Erythroblast (primary cell): Measurements from ENCODE around the gene LYSMD4.

Source experiments
- GATA1 ChIP-seq: IDR thresholded peaks from 2 replicates; pipeline ENCODE4 v1.6.1; 2011; ENCODE audit warnings: low read depth, mild to moderate bottlenecking, control low read depth, low read length, moderate library complexity
- POLR2A ChIP-seq: IDR thresholded peaks from 2 replicates; pipeline ENCODE4 v1.6.1; 2011; ENCODE audit warnings: mild to moderate bottlenecking, low read length

DNA sequence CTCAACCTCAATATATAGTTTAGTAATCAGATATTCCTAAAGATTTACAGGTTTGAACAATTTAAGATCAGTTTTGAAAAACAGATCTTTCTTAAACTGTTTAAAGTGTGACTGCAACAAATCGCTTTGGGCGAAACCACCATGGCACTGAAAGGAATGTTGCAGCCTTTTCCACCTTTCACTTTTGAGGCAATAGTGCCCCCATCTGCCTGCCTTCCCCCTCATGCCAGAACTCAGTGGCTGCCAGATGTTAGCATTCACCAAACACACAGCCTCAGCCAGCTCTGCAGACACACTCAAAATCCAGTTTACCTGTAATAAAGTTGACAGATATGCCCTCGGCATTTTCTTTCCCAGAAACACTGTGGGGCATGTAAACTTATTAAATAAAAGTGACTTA is 3.3 kb downstream of the LYSMD4 start:
- TF ChIP-seq POLR2A (no peak), GATA1 (no peak)
